GM18517 (cell line): ENCODE measurements around the gene TBXAS1.

Source experiments
- ATAC-seq: cut with Tn5 transposase; IDR thresholded peaks from one replicate; pipeline ENCODE4 v1.9.1; 2021; ENCODE audit warnings: mild to moderate bottlenecking, moderate library complexity; ENCODE audit not compliant: unreplicated experiment

TBXAS1 gene

DNA sequence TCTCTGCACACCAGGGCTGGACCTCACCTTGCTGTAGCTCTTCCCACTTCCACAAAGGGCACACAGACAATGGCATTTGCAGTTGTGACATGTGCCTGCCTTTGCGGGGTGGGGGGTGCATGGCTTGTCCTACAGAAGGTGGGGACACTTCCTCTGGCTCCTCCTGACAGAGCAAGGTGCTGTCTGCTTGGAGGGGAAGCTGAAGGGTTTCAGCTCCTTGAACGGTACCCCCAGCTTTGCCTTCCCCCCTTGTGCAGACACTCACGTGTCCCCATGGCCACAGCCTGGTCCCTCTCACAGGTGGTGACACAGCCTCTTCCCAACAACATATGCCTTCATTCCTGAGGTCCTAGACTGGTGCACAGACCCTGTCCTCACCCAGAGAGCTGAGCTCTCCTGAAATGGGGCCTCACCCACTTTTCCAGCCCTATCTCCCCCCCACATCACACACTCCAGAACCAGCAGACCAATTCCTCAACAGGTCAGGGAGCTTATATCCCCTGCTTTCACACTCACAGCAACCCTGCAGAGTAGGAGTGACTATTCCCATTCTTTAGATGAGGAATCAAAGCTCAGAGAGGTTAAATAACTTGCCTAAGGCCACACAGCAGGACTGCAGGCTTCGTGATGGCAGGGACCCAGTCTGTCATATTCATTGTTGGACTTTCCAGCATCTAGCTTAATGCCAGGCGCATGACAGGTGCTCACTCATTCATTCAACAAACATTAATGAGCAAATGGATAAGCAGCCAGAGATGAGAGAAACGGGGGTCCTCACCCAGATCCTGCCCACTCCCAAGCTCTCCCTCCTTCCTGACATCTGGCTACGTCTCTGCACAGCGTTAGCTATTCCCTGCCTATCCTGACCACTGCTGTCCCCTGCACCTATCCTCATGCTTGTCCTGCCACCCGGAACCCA lies 189.3 kb downstream of the TBXAS1 start:
- no peak for ATAC-seq

DNA sequence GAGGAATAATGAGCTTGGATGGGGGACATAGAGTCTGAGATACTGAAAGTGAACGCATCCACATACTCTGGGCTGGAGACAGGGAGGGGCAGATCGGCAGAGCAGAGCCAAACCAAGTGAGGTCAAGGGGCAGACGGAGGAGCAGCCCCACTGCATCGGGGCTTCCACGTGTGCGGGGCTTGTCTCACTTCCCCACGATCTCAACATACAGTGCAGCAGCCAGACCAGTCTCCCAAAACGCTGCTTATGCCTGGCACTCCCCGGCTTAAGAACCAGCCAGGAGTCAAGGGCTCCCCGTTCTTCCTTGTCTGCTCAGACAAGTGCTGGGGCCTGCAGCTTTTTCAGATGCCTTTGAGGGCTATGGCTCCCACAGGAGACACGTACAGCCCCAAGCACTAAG lies 190.1 kb downstream of the TBXAS1 start:
- no peak for ATAC-seq

DNA sequence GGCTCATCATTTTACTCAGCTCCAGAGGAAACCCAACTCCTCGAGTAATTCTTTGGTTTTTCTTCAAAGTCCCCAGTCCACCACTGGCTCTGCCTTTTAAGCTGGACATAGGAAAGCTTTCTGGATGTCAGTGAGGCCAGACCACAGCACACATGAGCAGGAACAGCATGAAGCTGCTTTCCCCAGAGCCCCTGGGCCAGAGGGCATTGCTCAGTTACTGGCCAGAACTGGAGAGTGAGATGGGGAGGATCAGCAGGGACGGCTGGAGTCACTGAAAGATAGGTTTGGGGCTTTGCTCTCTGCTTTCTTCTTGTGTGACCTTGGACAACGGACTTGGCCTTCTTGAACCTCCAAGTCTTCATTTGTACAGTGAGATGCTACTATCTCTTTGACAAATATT lies 190.5 kb downstream of the TBXAS1 start:
- no peak for ATAC-seq

DNA sequence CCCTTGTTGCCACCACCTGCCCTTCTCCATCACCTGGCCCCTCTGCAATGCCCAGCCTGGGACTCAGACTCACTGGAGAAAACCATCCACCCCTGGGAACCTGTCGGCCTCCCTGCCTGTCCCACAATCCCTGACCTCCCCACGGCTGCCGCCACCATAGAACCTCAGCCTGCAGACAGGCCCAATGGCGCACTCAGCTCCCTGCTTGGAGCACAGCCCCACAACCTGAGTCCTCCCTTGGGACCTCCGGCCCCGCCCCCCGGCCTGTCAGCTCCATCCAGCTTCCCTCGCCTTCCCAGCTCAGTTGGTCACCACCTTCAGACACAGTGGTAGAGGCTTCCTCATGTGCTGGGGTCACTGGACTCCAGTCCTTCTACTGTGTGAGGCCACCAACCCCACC lies 192.5 kb downstream of the TBXAS1 start:
- no peak for ATAC-seq

DNA sequence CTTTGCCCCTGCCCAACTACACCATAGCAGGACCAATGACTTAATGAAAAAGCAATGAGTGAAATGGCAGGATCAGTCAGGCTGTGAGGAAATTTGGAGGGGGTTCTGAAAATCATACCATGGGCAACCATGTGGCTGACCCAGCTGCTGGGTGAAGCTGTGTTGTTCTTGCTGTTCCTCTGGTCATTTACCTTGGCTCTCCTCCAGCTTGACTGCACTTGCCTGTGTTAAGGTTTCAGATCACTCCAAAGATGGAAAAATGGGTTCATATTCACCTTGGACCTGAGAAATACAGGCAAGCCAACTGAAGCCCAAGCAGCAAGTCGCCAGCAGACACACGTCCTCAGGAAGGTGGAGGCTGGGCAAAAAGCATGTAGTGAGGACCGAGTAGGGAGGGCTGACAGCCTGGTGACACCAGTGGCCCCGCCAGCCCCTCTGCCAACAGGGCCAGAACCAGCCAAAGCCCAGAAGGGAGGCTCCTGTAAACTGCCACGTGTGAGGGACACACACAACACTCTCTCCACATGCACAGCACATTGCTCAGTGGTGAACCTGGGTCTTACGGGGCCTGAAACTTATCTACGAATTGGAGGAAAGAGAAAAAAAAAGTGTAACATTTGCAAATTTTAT lies 193.6 kb downstream of the TBXAS1 start:
- ATAC-seq: no peak

DNA sequence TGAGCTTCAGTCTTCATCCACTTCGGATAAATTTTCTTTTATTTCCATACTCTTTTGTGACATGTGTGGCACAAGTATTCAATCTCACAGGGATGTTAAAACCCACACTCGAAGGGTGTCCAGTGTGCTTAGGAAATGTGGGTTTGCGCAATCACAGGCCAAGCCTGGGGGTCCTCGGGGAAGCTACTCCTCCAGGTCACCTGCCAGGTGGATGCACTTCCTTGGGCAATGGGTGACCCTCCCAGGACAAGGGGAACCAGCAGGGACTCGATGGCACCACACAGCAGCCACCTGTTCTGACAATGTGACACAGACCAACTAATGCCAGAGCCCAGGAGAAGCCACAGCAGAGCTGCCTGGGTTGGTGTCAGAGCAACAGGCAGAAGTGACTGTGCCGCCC lies 194.7 kb downstream of the TBXAS1 start:
- no peak for ATAC-seq

DNA sequence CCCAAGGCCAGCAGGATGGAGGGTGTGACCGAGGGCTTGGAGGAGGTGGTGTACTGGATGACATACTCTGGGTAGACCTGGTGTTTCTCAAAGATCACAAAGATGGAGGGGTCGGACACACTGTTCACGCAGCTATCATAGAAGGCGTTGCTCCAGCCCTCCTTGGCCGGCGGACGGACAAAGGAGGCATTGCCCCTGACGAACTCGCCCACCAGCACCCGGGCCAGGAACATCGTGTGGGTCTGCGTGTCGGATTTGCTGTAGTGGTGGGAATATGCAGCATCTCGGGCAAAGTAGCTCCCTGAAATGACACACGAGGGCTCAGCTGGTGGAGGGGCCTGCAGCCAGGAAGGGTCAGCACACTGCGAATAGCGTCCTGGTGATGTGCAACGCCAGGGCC lies 195.5 kb downstream of the TBXAS1 start:
- no peak for ATAC-seq

DNA sequence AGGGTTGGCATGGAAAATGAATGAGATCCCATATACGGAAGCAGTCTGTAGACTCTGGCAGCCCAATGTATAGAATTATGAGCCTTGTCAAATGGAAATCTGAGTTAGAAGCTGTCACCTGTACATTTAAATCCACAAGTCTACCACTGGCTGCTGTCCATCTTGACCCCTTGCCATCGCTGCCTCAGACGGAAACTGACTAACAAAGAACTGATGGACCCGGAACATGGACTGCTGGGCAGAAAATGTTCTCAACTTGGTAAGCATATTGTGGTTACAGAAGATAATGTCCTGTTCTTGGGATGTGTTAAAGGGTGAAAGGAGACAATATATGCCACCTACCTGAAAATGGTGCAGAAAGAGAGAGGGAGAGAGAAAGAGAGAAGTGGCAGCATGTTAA lies 196.2 kb downstream of the TBXAS1 start:
- ATAC-seq: no peak

DNA sequence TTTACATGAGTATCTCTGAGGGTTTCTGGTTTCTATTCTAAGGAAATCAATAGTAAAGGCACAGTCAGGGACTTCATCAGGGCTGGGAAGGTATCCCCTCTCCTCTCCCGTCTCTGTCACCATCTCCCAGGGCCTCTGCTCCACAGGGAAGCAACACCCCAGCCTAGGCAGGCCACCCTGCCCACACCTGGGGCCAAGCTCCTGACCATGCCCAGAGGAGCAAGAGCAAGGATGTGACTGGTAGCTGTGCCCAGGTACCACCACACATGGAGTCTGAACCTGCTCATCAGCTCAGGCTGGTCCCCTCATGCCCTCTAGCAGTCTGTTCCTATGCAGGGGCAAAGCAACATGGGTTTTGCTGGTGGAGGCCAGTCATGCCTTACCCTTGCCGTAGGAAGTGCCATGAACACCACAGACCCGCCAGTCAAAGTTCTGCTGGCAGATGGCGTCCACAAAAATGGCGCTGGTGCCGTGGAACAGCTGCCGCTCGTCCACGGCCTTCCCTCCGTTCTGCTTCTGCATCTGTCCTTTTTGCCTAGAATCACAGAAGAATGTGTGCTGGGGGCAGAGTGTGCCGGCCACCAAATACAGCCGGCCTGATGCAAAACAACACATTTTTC lies 196.9 kb downstream of the TBXAS1 start:
- no peak for ATAC-seq

DNA sequence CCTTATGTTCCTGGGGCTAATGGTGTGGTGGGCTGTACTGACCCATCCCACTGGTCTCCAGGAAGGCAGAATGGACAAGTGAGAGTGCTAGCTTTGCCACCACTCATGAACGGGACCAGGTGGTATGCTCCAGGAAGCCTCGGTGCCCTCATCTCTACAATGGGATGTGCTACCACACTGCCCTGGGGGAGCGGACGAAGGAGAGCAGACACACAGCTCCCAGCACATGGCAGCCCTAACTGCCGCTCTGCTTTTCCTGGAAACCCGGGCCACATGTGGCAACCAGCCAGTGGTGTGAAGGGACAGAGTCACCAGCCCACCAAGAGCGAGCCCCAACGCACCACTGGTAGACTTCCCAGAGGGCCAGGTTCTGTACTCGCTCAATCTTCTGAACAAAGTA lies 197.9 kb downstream of the TBXAS1 start:
- no peak for ATAC-seq

DNA sequence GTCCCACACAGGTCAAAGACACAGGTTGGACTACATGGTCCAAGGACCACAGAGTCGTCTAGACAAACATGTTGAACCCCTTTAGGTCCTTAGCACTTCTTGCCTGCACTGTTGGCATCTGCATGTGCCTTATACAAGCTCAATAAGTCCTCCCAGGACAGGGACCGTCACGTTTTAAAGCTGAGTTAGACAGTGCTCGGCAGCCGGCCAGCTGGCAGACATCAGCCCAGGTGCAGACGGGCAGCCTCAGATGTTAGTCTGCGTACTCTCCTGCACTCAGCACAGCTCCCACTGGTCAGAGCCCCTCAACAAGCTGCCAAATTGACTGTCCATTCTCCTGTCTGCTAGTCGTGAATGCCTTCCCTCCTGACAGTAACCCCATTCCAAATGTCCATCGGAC lies 198.8 kb downstream of the TBXAS1 start:
- ATAC-seq: no peak

DNA sequence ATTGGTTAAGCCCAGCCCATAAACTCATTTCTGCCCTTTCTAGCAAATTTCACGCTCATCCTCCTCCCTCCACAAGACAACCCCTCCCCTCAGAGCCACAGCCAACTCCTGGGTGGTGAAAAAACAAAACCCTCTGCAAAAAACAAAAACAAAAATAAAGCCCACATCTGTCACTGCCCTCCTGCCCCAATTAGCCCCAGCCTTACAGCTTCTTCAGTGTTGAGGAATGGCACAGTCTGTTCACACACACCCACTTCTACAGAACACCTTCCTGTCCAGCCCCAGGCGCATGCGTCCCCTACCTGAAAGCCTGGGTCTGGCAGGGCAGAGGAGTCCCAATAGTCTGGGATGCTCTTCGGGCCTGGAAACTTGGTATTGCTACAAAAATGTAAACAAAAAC lies 199.2 kb downstream of the TBXAS1 start:
- no peak for ATAC-seq

DNA sequence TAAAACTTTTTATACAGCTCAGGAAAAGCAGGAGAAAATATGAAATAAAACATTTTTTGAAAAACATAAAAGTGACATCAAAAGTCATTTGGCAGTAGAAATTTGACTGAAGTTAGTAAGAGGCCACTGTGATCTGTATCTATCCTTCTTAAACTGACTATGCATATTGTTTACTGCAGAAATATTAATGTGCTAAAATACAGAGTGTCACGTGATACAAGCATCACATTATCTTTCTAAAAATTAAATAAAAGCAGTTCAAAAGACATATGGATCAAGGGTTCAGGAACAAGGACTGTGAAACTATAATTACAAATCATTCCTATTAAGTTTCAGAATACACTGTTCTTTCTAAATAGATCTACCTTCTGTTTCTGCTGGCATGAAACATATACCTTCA lies 200.0 kb downstream of the TBXAS1 start:
- ATAC-seq: no peak

DNA sequence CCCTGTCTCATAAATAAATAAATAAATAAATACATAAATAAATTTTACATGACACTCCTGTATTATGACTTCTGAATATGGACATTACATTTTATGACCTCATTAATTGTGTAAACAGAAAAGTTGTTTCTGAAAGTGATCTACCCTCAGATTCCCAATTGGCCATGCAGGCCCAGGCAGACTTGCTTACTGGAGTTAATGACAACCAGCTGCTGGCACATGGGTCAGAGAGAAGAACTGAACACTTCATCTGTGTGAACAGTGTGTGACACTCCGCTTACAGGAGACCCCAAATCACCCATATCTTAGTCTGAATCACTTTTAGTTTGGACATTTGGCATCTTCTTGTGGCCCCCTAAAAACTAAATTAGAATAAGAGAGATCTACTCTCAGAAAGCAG lies 202.3 kb downstream of the TBXAS1 start:
- no peak for ATAC-seq

DNA sequence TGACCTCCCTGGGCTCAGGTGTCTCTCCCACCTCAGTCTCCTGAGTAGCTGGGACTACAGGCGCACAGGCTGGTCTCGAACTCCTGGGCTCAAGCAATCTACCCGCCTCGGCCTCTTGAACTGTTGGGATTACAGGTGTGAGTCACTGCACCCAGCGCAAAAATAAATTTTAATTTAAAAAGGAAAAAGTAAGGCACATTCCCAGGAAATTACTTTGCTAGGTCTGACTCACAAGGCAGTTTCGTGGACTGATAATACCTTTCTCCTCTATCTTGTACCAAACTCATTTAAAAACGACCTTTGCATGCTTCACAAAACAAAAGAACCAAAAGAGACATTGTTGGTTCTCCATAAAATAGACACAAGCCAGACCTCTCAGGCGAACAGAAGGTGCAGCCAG lies 204.0 kb downstream of the TBXAS1 start:
- ATAC-seq: no peak

DNA sequence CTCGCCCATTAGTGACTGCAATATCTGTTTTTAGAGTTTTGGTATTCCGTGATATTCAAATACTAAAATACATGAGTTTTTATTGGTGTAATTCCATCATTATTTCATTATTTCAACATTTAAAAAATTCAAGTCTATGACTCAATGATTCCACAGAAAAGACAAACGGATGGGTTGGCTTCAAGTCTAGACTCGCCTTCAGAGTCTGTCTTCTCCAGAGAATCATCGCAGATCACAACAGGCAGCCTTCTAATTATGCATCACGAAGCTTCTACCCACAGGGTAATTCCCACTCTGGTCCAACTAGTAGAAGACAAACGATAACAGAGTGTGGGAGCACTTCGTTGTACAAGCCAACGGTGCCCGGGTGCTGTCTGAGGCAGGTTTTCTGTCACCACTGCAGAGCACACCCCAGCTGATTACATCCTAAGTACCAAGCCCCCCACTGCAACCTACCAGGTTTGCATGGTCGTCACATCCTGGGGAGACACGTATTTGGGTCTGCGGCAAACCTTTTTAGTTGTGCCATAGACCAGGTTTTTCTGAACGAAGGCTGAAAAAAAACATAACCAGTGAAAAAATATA lies 204.8 kb downstream of the TBXAS1 start:
- no peak for ATAC-seq

DNA sequence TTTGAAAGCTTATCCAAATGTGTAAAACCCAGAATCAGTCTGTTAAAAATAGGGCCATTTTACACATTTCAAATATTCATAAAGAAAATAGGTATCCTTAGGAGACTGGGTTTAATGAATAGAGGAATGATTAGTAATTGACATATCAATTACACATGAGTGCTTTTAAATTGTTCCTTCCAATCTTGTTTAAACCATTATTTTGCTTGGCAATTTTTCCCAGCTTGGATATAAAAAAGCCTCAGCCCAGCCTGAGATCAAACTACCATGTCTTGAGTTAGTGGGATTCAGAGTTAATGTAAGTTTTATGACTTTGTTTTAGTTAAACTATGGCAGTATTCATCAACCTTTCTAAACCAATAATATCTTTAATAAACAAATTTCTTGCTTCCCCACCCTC lies 205.4 kb downstream of the TBXAS1 start:
- ATAC-seq: no peak

DNA sequence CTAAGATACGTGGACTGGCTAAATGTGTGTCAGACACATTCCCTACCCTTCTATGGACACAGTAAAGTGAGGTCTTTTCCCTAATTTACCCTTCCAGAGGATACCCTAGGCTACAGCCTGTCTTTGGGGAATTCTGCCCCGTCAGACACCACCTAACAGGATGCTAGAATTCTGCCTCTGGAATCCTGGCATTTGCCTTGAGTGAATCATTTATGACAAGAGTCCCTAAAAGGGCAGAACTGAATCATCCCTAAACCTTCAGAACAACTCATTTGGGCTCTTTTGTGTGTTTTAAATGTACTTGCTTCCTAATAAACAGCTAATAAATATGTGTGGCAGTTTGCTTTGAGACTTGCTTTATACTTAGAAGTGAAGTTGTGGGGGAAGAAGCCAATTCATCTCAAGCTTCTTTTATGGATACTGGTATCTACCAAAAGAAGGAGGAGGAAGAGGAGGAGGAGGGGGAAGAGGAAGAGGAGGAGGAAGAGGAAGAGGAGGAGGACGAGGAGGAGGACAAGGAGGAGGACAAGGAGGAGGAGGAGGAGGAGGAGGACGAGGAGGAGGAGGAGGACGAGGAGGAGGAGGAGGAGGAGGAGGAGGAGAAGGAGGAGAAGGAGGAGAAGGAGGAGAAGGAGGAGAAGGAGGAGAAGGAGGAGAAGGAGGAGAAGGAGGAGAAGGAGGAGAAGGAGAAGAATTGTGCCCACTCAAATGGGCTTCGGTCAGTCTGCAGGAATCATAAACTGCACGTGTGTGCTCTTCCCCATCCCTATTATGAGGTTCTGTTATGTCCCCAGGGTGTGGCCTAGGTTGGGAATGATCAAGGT lies 206.5 kb downstream of the TBXAS1 start:
- ATAC-seq: no peak

DNA sequence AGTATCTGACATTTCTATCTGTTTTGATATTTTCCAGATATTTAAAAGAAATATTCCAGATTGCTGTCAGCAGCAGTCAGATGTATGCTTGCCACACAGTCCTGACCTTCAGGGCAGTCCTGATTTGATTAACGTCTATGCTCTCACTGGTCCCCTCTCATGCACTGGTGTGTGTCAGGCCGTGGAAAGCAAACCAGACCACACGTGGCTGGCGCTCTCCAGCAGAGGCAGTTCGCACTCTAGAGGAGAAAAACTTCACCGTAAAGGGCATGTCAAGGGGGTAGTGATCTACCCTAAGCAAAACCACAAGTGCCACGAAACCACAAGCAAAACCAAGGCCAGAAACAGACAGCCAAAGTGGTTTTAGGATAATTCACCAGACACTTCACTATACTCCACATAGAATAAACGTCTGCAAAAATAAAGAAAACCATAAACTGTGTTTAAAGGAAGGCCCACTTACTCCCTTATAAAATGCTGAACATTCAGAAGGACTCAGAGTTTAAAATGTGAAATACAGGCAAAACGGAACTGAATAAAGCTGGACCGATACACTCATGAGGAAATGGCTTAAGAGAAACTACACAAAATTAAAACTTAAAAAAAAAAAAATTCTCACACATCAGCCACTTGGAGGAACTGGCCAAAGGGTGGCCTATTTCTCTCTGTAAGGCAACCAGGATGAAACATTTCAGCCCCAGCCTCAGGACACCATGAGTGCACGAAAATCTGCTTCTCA lies 207.3 kb downstream of the TBXAS1 start:
- ATAC-seq: no peak

DNA sequence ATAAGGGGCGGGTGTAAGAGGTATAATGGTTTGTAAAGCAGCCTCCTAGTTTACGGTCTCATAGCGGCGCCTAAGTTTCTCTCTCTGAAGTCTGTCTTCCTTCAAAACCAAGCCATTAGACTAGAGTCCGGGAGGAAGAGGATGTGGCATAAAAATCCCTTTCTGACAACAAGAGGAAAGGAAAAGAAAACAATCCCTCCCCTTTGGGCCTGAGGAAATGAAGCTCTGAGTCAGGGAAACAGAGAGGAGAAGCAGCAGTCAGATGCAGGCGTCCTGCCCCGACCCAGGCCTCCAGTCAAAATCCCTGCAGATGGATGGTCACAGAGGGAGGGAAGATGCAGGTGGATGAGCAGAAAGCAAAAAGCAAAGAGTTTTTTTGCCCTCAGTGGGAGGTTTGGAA lies 210.0 kb downstream of the TBXAS1 start:
- no peak for ATAC-seq
